Stomach (tissue), 9 donors: Measurements from ENCODE around the gene HAPSTR1. TPM values are rescaled to one million over a fixed set of nuclear protein-coding genes. Genes with fewer than 3 reads are reported as not detected.

Experiments used
- DNase-seq, 2 donors: peaks; one replicate each; pipeline versions ENCODE4 v3.0.0 to v3.0.0-alpha.2; 2013 to 2019
- H3K27ac ChIP-seq, 5 donors: fragments of 200-600 bp in 4 of 5; sonication (generic) in 4 of 5; one replicate each; pipeline ENCODE4 v1.5.1; 2013 to 2019; ENCODE audit warnings: mild to moderate bottlenecking in 1 of 5, moderate library complexity in 1 of 5
- H3K27me3 ChIP-seq, 3 donors: fragments of 200-600 bp; sonication (generic); one replicate each; pipeline ENCODE4 v1.5.1; 2017 to 2019; ENCODE audit warnings: mixed run types in 1 of 3
- H3K36me3 ChIP-seq, 4 donors: fragments of 200-600 bp; sonication (generic); 1 replicate in 3 of 4; 2 replicates in 1 of 4; pipeline ENCODE4 v1.5.1; 2016 to 2019
- H3K4me1 ChIP-seq, 4 donors: fragments of 200-600 bp; sonication (generic); one replicate each; pipeline ENCODE4 v1.5.1; 2016 to 2019
- H3K4me3 ChIP-seq, 4 donors: fragments of 200-600 bp; sonication (generic) in 3 of 4; one replicate each; pipeline ENCODE4 v1.5.1; 2016 to 2019; ENCODE audit warnings: mild to moderate bottlenecking in 1 of 4
- H3K9me3 ChIP-seq, 4 donors: fragments of 200-600 bp; sonication (generic); one replicate each; pipeline ENCODE4 v1.5.1; 2016 to 2019
- CTCF ChIP-seq, 7 experiments: fragments of 450-650 bp in 4 of 7; fragments of 200-600 bp in 3 of 7; sonication (generic) in 3 of 7; IDR thresholded peaks; one replicate each; pipeline ENCODE4 v1.5.1; 2016 to 2019; ENCODE audit warnings: antibody characterized with exemption in 7 of 7, control low read depth in 2 of 7, mild to moderate bottlenecking in 1 of 7
- EP300 ChIP-seq: sonication (generic); formaldehyde crosslinking; IDR thresholded peaks from one replicate; pipeline ENCODE4 v1.6.1; 2017; ENCODE audit warnings: antibody characterized with exemption
- POLR2A ChIP-seq, 4 donors: fragments of 450-650 bp; IDR thresholded peaks; one replicate each; pipeline ENCODE4 v1.6.1; 2016; ENCODE audit warnings: antibody characterized with exemption in 4 of 4, control low read depth in 2 of 4, mild to moderate bottlenecking in 1 of 4, moderate library complexity in 1 of 4
- POLR2AphosphoS5 ChIP-seq, 3 donors: sonication (generic); formaldehyde crosslinking; IDR thresholded peaks; one replicate each; pipeline ENCODE4 v1.6.1; 2016; ENCODE audit warnings: antibody characterized with exemption in 3 of 3
- WGBS, 5 donors: extraction: QIAGEN DNeasy Blood & Tissue Kit in 3 of 5; methylation state at CpG; one replicate each; pipeline versions ENCODE4 v1.1.5 to v1.1.7; 2013 to 2018; 5-methylcytosine and 5-hydroxymethylcytosine counted together
- intact Hi-C: fragments of 100-400 bp; cut with DNase I; formaldehyde crosslinking; loops from one replicate; pipeline ENCODE4 v1.15.1; 2023; ENCODE audit warnings: low total_unique reads
- polyA plus RNA-seq, 3 donors: library from polyadenylated mRNA; stranded (reverse); fragments of 200-250 nt; gene quantifications; one replicate each; pipeline ENCODE4 v1.2.3, GENCODE V29; 2013
- total RNA-seq, 5 donors: library from RNA; depleted of rRNA; stranded (reverse); fragments of >200 nt; gene quantifications; one replicate each; pipeline versions ENCODE4 v1.1.0 to v1.2.3, GENCODE V29; 2014 to 2016
- donor health status: healthy with polysubstance abuse.
- donor health status: Bipolar disorder and iron deficiency.
- donor health status: healthy.

HAPSTR1 gene
- total and polyA plus RNA-seq, 8 donors: 6.6 to 84.1 (median 37.4) TPM

- peaks cover 21 to 71% (median 49%) of the 10 kb centered on the region in 4 donors for H3K36me3 ChIP-seq
- intact Hi-C loops: no loop called here
- no peaks in the 10 kb centered on the region for H3K27me3 ChIP-seq
- H3K4me3 ChIP-seq: no peak overlapping the region
- peaks cover 89 to 100% (median 95%) of the 10 kb centered on the region in 4 donors for H3K4me1 ChIP-seq
- DNase-seq: no peak
- H3K27ac ChIP-seq: peak overlapping the region in 3 of 5 donors; percentile 3 to 29 (median 9)
- WGBS, 5 donors: 35 to 64% (median 52%) methylated on average over 2 of the region's 2 CpGs
- no peaks in the 10 kb centered on the region for H3K9me3 ChIP-seq
- TF ChIP-seq POLR2AphosphoS5 (IDR thresholded peaks at IDR 0.05) (peak in 1 of 3 donors; percentile 53), EP300 (no peak)
Measured at GRCh38 chr16:9102379-9102778, 10.9 kb downstream of the HAPSTR1 start.

- Histone ChIP-seq H3K27me3 (no peaks in the 10 kb centered on the region), H3K4me1 (peaks cover 89 to 100% (median 95%) of the 10 kb centered on the region in 4 donors), H3K9me3 (no peaks in the 10 kb centered on the region), H3K36me3 (peaks cover 19 to 70% (median 50%) of the 10 kb centered on the region in 4 donors), H3K27ac (peak overlapping the region in 2 of 5 donors; percentile 9 to 29), H3K4me3 (no peak overlapping the region)
- no peak for DNase-seq
- intact Hi-C loops: no loop called here
- 79 to 90% (median 85%) methylated on average over 13 of the region's 13 CpGs for WGBS, 5 donors
- TF ChIP-seq POLR2A (IDR thresholded peaks at IDR 0.05): no peak
- no peak for TF ChIP-seq POLR2AphosphoS5 (IDR thresholded peaks at IDR 0.05)
- no peak for TF ChIP-seq CTCF (IDR thresholded peaks at IDR 0.05)
- TF ChIP-seq EP300: no peak
Measured at GRCh38 chr16:9102943-9103342, 11.5 kb downstream of the HAPSTR1 start.

- intact Hi-C loops: no loop called here
- TF ChIP-seq POLR2AphosphoS5 (IDR thresholded peaks at IDR 0.05) (no peak), EP300 (no peak), POLR2A (IDR thresholded peaks at IDR 0.05) (no peak), CTCF (IDR thresholded peaks at IDR 0.05) (no peak)
- Histone ChIP-seq H3K9me3 (no peaks in the 10 kb centered on the region), H3K36me3 (peaks cover 22 to 75% (median 53%) of the 10 kb centered on the region in 4 donors), H3K4me1 (peaks cover 86 to 100% (median 93%) of the 10 kb centered on the region in 4 donors), H3K27me3 (no peaks in the 10 kb centered on the region), H3K27ac (no peak overlapping the region), H3K4me3 (no peak overlapping the region)
- WGBS, 5 donors: 63 to 68% (median 67%) methylated on average over 3 of the region's 3 CpGs
- DNase-seq: no peak
Measured at GRCh38 chr16:9103546-9103945, 12.1 kb downstream of the HAPSTR1 start.

- intact Hi-C loops: no loop called here
- no peaks in the 10 kb centered on the region for H3K27me3 ChIP-seq
- H3K4me3 ChIP-seq: no peak overlapping the region
- DNase-seq: no peak
- H3K36me3 ChIP-seq: peaks cover 27 to 82% (median 61%) of the 10 kb centered on the region in 4 donors
- no peaks in the 10 kb centered on the region for H3K9me3 ChIP-seq
- peaks cover 86 to 100% (median 93%) of the 10 kb centered on the region in 4 donors for H3K4me1 ChIP-seq
- no peak for TF ChIP-seq POLR2AphosphoS5 (IDR thresholded peaks at IDR 0.05)
- no peak for TF ChIP-seq POLR2A (IDR thresholded peaks at IDR 0.05)
- no peak for TF ChIP-seq EP300
- TF ChIP-seq CTCF (IDR thresholded peaks at IDR 0.05): no peak
- no peak overlapping the region for H3K27ac ChIP-seq
Measured at GRCh38 chr16:9105189-9105588, 13.7 kb downstream of the HAPSTR1 start.
